Stimulated activated CD4-positive, alpha-beta T cell treated with anti-CD3 and anti-CD28 coated beads, Interleukin-15, amount 100 ng/mL, for 48 hours (primary cell): Measurements from ENCODE around the gene PPP1R1C.

Experiments
- DNase-seq, 2 donors: peaks; one replicate each; pipeline ENCODE4 v3.0.0-alpha.2; 2020; ENCODE audit warnings: low read depth in 2 of 2

PPP1R1C gene

GRCh38 chr2:182113334-182113733 is 127.7 kb downstream of the PPP1R1C start:
- DNase-seq, result no peak

GRCh38 chr2:182115258-182115657 is 129.6 kb downstream of the PPP1R1C start:
- DNase-seq, result no peak

- no peak for DNase-seq
These were observed 131.1 kb downstream of the PPP1R1C start for GRCh38 chr2:182116774-182117173.

GRCh38 chr2:182117196-182117595 is 131.5 kb downstream of the PPP1R1C start:
- no peak for DNase-seq

- DNase-seq, result no peak
These were observed 143.4 kb downstream of the PPP1R1C start for GRCh38 chr2:182128821-182129707.

- DNase-seq, result no peak
These were observed 147.0 kb downstream of the PPP1R1C start for GRCh38 chr2:182132605-182133004.

GRCh38 chr2:182133195-182133891 is 147.7 kb downstream of the PPP1R1C start:
- DNase-seq, result no peak

GRCh38 chr2:182134201-182134600 is 148.5 kb downstream of the PPP1R1C start:
- no peak for DNase-seq

- DNase-seq, result no peak
These were observed 156.4 kb downstream of the PPP1R1C start for GRCh38 chr2:182142062-182142461.

GRCh38 chr2:182144041-182144775 is 158.6 kb downstream of the PPP1R1C start:
- no peak for DNase-seq

GRCh38 chr2:182144776-182145165 is 159.1 kb downstream of the PPP1R1C start:
- DNase-seq, result no peak

- DNase-seq, result no peak
These were observed 162.7 kb downstream of the PPP1R1C start for GRCh38 chr2:182148344-182148743.

GRCh38 chr2:182163878-182164277 is 178.2 kb downstream of the PPP1R1C start:
- DNase-seq, result no peak

- DNase-seq, result no peak
These were observed 179.0 kb downstream of the PPP1R1C start for GRCh38 chr2:182164686-182165085.

GRCh38 chr2:182165202-182165601 is 179.5 kb downstream of the PPP1R1C start:
- DNase-seq, result no peak

GRCh38 chr2:182166406-182166805 is 180.8 kb downstream of the PPP1R1C start:
- DNase-seq, result no peak

- DNase-seq, result no peak
These were observed 181.2 kb downstream of the PPP1R1C start for GRCh38 chr2:182166841-182167240.
